GM23248 (cell line): ENCODE measurements around the gene SLC1A2.
A peak's percentile ranks its signal among the peaks of the same experiment; 100 is the strongest.

Source experiments
- EZH2 ChIP-seq: fragments of 200-600 bp; sonication (generic); IDR thresholded peaks from 2 replicates; pipeline ENCODE4 v1.6.1; 2018; ENCODE audit warnings: antibody characterized with exemption, mild to moderate bottlenecking; ENCODE audit not compliant: insufficient read depth, poor library complexity, severe bottlenecking
- EZH2phosphoT487 ChIP-seq: fragments of 200-600 bp; sonication (generic); IDR thresholded peaks from 2 replicates; pipeline ENCODE4 v1.6.1; 2018; ENCODE audit warnings: antibody characterized with exemption, moderate library complexity, mild to moderate bottlenecking, low read depth; ENCODE audit not compliant: insufficient read depth

GRCh38 chr11:35335226-35335625, 84.1 kb downstream of the SLC1A2 start:
- TF ChIP-seq EZH2 (no peak), EZH2phosphoT487 (peak; percentile 71; the same call in 1 of the 2 replicates)
